OCI-LY1 (cell line): Measurements from ENCODE around the gene ADH6.
"Not testable (repeated sequence)": the region's sequence is repeated elsewhere in the genome, so short reads cannot be mapped to it uniquely, and the experiment has no call there.

Experiments
- CTCF ChIP-seq: fragments of 200-600 bp; sonication (generic), shearing (Covaris generic); IDR thresholded peaks from 2 replicates; pipeline ENCODE4 v1.5.1; 2017; ENCODE audit warnings: mild to moderate bottlenecking, antibody characterized with exemption, low read length, moderate library complexity, mixed read lengths
- EZH2 ChIP-seq: fragments of 200-600 bp; sonication (generic), shearing (Covaris generic); IDR thresholded peaks from 2 replicates; pipeline ENCODE4 v1.8.0; 2017; ENCODE audit warnings: borderline replicate concordance, mixed run types, mild to moderate bottlenecking, antibody characterized with exemption, low read length, moderate library complexity, mixed read lengths

GRCh38 chr4:99227646-99228045, 8.6 kb upstream of the ADH6 start:
- not testable (repeated sequence) for TF ChIP-seq CTCF, EZH2
